ENCODE results near the gene WNK2.

DNA sequence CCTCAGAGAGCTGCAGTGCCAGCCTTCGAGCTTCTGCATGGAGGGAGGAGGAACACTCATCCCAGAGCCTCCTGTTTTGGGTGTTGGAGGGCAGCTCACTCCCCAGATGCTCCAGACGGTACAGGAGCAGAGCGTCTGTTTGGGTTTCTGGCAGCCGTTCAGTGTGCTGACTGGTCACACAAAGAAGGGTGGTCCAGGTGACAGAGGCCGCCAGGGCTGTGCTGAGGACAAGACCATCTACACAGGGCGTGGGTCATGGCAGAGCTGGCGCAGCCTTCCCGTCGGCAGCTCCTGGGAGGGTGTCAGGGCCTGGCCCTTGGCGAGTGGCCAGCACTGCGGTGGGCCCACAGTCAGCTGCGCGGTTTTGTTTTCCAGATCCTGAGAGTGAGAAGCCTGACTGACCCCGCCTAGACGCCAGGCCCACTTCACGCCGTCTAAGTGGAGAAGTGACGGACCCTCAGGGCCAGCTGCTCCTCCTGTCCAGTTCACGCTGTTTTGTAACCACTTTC, 136.1 kb downstream of the WNK2 start:
- TF ChIP-seq CTCF (IDR thresholded peaks at IDR 0.05) (no peak), EZH2 (IDR thresholded peaks at IDR 0.05) (no peak), EZH2phosphoT487 (IDR thresholded peaks at IDR 0.05) (no peak)

Measured in neural progenitor cell (in vitro differentiated cells).